NCI-H2196 (cell line): ENCODE measurements around the gene TMEM252.

Source experiments
- DNase-seq: peaks from one replicate; lab custom pipeline; 2025; ENCODE audit not compliant: unreplicated experiment; lab: John Stamatoyannopoulos, UW

The TMEM252 gene

GRCh38 chr9:68540712-68541535 lies at the start of gene TMEM252:
TMEM252 (minus strand) TSS chr9:68540883; CDS start chr9:68540814, 69 bp downstream.
- no peak for DNase-seq

GRCh38 chr9:68585034-68585761 lies 44.5 kb upstream of the TMEM252 start:
- DNase-seq: no peak

- DNase-seq: peak; percentile 92
Measured at GRCh38 chr9:68584189-68585033, 43.7 kb upstream of the TMEM252 start.

GRCh38 chr9:68581696-68582095 lies 41.0 kb upstream of the TMEM252 start:
- DNase-seq: no peak

- DNase-seq: no peak
Measured at GRCh38 chr9:68577774-68578591, 37.3 kb upstream of the TMEM252 start.

- no peak for DNase-seq
Measured at GRCh38 chr9:68575817-68576216, 35.1 kb upstream of the TMEM252 start.

GRCh38 chr9:68574150-68574549 lies 33.5 kb upstream of the TMEM252 start:
- no peak for DNase-seq

GRCh38 chr9:68567565-68567964 lies 26.9 kb upstream of the TMEM252 start:
- DNase-seq: no peak

- DNase-seq: no peak
Measured at GRCh38 chr9:68562461-68562860, 21.8 kb upstream of the TMEM252 start.

- DNase-seq: peak; percentile 22
Measured at GRCh38 chr9:68560071-68560844, 19.6 kb upstream of the TMEM252 start.

- no peak for DNase-seq
Measured at GRCh38 chr9:68558545-68558944, 17.9 kb upstream of the TMEM252 start.

- DNase-seq: no peak
Measured at GRCh38 chr9:68555437-68556150, 14.9 kb upstream of the TMEM252 start.

- DNase-seq: no peak
Measured at GRCh38 chr9:68552700-68553476, 12.2 kb upstream of the TMEM252 start.

GRCh38 chr9:68551191-68551590 lies 10.5 kb upstream of the TMEM252 start:
- peak; percentile 4 for DNase-seq

- no peak for DNase-seq
Measured at GRCh38 chr9:68548241-68548640, 7.6 kb upstream of the TMEM252 start.

- no peak for DNase-seq
Measured at GRCh38 chr9:68547417-68547816, 6.7 kb upstream of the TMEM252 start.

- DNase-seq: no peak
Measured at GRCh38 chr9:68546596-68547390, 6.1 kb upstream of the TMEM252 start.
